ENCODE data around the gene PIGS.
A peak's percentile ranks its signal among the peaks of the same experiment; 100 is the strongest.

The PIGS gene

GRCh38 chr17:28550858-28551257, 20.5 kb downstream of the PIGS start:
- no peak for DNase-seq (ENCODE audit: low read depth)

GRCh38 chr17:28549236-28550132, 21.8 kb downstream of the PIGS start:
- peak; percentile 45 for DNase-seq (ENCODE audit: low read depth)

GRCh38 chr17:28548417-28549130, 22.8 kb downstream of the PIGS start:
- no peak for DNase-seq (ENCODE audit: low read depth)

GRCh38 chr17:28547623-28548416, 23.5 kb downstream of the PIGS start:
- DNase-seq (ENCODE audit: low read depth), result peak; percentile 31

GRCh38 chr17:28547096-28547622, 24.2 kb downstream of the PIGS start:
- no peak for DNase-seq (ENCODE audit: low read depth)

- no peak for DNase-seq (ENCODE audit: low read depth)
These were observed 25.4 kb downstream of the PIGS start for GRCh38 chr17:28545787-28546415.

- no peak for DNase-seq (ENCODE audit: low read depth)
These were observed 26.2 kb downstream of the PIGS start for GRCh38 chr17:28545141-28545503.

- no peak for DNase-seq (ENCODE audit: low read depth)
These were observed 26.8 kb downstream of the PIGS start for GRCh38 chr17:28544402-28545140.

GRCh38 chr17:28541439-28541838, 29.9 kb downstream of the PIGS start:
- DNase-seq (ENCODE audit: low read depth), result no peak

GRCh38 chr17:28540231-28540630, 31.1 kb downstream of the PIGS start:
- no peak for DNase-seq (ENCODE audit: low read depth)

GRCh38 chr17:28538296-28538895, 32.9 kb downstream of the PIGS start:
- no peak for DNase-seq (ENCODE audit: low read depth)

GRCh38 chr17:28537219-28537610, 34.1 kb downstream of the PIGS start:
- DNase-seq (ENCODE audit: low read depth), result no peak

GRCh38 chr17:28536532-28537218, 34.6 kb downstream of the PIGS start:
- DNase-seq (ENCODE audit: low read depth), result no peak

GRCh38 chr17:28534740-28535375, 36.5 kb downstream of the PIGS start:
- no peak for DNase-seq (ENCODE audit: low read depth)

GRCh38 chr17:28533091-28533807, 38.1 kb downstream of the PIGS start:
- no peak for DNase-seq (ENCODE audit: low read depth)

- DNase-seq (ENCODE audit: low read depth), result no peak
These were observed 39.0 kb downstream of the PIGS start for GRCh38 chr17:28532050-28532960.

GRCh38 chr17:28530926-28531325, 40.4 kb downstream of the PIGS start:
- no peak for DNase-seq (ENCODE audit: low read depth)

GRCh38 chr17:28530250-28530649, 41.1 kb downstream of the PIGS start:
- no peak for DNase-seq (ENCODE audit: low read depth)
